ENCODE data around the gene CHCT1.

DNA sequence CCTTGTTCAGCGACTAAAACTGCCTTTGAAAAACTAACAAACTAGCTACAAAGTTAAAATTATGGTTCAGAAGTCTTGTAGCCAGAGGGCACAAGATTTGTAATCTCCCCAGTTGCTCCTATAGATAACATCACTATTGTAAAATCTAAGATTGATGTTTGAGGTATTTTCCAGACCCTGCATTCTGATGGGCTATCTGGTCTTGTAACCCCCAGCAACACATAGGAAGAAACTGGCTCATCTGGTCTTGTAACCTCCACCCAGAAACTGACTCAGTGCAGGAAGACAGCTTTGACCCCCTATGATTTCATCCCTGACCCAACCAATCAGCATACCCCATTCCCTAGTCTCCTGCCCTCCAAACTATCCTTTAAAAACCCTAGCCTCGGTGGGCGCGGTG lies 12.3 kb upstream of the CHCT1 start:
- TF ChIP-seq, protein P1, sequence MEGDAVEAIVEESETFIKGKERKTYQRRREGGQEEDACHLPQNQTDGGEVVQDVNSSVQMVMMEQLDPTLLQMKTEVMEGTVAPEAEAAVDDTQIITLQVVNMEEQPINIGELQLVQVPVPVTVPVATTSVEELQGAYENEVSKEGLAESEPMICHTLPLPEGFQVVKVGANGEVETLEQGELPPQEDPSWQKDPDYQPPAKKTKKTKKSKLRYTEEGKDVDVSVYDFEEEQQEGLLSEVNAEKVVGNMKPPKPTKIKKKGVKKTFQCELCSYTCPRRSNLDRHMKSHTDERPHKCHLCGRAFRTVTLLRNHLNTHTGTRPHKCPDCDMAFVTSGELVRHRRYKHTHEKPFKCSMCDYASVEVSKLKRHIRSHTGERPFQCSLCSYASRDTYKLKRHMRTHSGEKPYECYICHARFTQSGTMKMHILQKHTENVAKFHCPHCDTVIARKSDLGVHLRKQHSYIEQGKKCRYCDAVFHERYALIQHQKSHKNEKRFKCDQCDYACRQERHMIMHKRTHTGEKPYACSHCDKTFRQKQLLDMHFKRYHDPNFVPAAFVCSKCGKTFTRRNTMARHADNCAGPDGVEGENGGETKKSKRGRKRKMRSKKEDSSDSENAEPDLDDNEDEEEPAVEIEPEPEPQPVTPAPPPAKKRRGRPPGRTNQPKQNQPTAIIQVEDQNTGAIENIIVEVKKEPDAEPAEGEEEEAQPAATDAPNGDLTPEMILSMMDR (IDR thresholded peaks at IDR 0.05; ENCODE audit: extremely low read depth in 1 of 2, insufficient read depth in 1 of 2, low read depth in 1 of 2, low read length in 2 of 2) = no peak
- TF ChIP-seq EZH2 (IDR thresholded peaks at IDR 0.05; ENCODE audit: borderline replicate concordance, low read depth, low read length, severe bottlenecking) = no peak
- no peak for TF ChIP-seq POLR2AphosphoS5 (IDR thresholded peaks at IDR 0.05; ENCODE audit: insufficient read depth, low read depth, low read length)
- no peak for TF ChIP-seq POLR2A (IDR thresholded peaks at IDR 0.05; ENCODE audit: low read depth, low read length)
- no peak for TF ChIP-seq MYC (IDR thresholded peaks at IDR 0.05; ENCODE audit: low read depth, low read length)
- no peak for TF ChIP-seq JUN (IDR thresholded peaks at IDR 0.05; ENCODE audit: borderline replicate concordance, insufficient read depth, insufficient read length, low read depth)
- TF ChIP-seq, protein P2, sequence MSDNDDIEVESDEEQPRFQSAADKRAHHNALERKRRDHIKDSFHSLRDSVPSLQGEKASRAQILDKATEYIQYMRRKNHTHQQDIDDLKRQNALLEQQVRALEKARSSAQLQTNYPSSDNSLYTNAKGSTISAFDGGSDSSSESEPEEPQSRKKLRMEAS (IDR thresholded peaks at IDR 0.05; ENCODE audit: insufficient read depth, insufficient read length) = no peak
